HCT116 (cell line): Measurements from ENCODE around the gene PARP9. TPM values are rescaled to one million over a fixed set of nuclear protein-coding genes. Genes with fewer than 3 reads are reported as not detected.

Experiments used
- ATAC-seq: fragments of 200-7000 bp; cut with Tn5 transposase; 2 replicates; pipeline ENCODE4 v1.9.1; 2020; ENCODE audit warnings: mild to moderate bottlenecking, moderate library complexity
- BruUV-seq: library from RNA; stranded (reverse); fragments of 400-500 nt; replicated peaks from 2 replicates; lab custom pipeline; 2021; lab: Mats Ljungman, UMichigan
- CTCF ChIA-PET: fragments of 300-600 bp; sonication (Branson Sonifier 250); formaldehyde crosslinking; loops from one replicate; lab custom pipeline; 2021; ENCODE audit warnings: antibody characterized with exemption; lab: Charles Lee
- POLR2A ChIA-PET: fragments of 300-600, 350-600 bp; sonication (Branson Sonifier 250); formaldehyde crosslinking; loops from one replicate; lab custom pipeline; 2021; ENCODE audit warnings: antibody characterized with exemption; lab: Charles Lee
- RAD21 ChIA-PET, 2 experiments: fragments of 300-600 bp; sonication (Branson Sonifier 250); formaldehyde crosslinking; loops; one replicate each; lab custom pipeline; 2023; ENCODE audit warnings: low total read pairs in 2 of 2; ENCODE audit not compliant: uncharacterized antibody in 2 of 2, unreplicated experiment in 2 of 2, low non-redundant PET in 1 of 2; lab: Charles Lee
- DNase-seq: peaks from one replicate; pipeline ENCODE4 v3.0.0-alpha.2; 2010; ENCODE audit warnings: low read depth, low spot score
- H2AFZ ChIP-seq: fragments of 200-600 bp; shearing (Covaris generic), sonication (generic); 2 replicates; pipeline ENCODE4 v1.6.1; 2017; ENCODE audit warnings: low read depth, mixed run types, mixed read lengths, antibody characterized with exemption, low read length; ENCODE audit not compliant: poor library complexity, severe bottlenecking
- H3K27ac ChIP-seq: 2 replicates; pipeline ENCODE4 v1.5.1; 2012; ENCODE audit warnings: low read depth, low read length
- H3K27me3 ChIP-seq: fragments of 200-600 bp; sonication (generic); 2 replicates; pipeline ENCODE4 v1.6.1; 2016; ENCODE audit warnings: mixed run types, low read length, mixed read lengths; ENCODE audit not compliant: insufficient read depth
- H3K36me3 ChIP-seq, 2 experiments: fragments of 200-500 bp in 1 of 2; fragments of 200-600 bp in 1 of 2; sonication (Bioruptor generic) in 1 of 2; sonication (generic) in 1 of 2; 2 replicates each; pipeline versions ENCODE4 v1.5.1 to v1.6.1; 2014 to 2016; ENCODE audit warnings: low read length in 2 of 2, inconsistent platforms in 1 of 2, mixed read lengths in 1 of 2, mixed run types in 1 of 2; ENCODE audit not compliant: insufficient read depth in 2 of 2, control insufficient read depth in 1 of 2
- H3K4me1 ChIP-seq, 2 experiments: fragments of 200-600 bp in 1 of 2; sonication (generic) in 1 of 2; 2 replicates each; pipeline versions ENCODE4 v1.5.1 to v1.6.1; 2012 to 2017; ENCODE audit warnings: low read length in 2 of 2, inconsistent platforms in 1 of 2, mild to moderate bottlenecking in 1 of 2, mixed read lengths in 1 of 2, mixed run types in 1 of 2, moderate library complexity in 1 of 2; ENCODE audit not compliant: insufficient read depth in 2 of 2, control insufficient read depth in 1 of 2
- H3K4me2 ChIP-seq: fragments of 200-600 bp; sonication (generic); 2 replicates; pipeline ENCODE4 v1.6.1; 2017; ENCODE audit warnings: mixed run types, low read length, mixed read lengths
- H3K4me3 ChIP-seq, 2 experiments: fragments of 200-600 bp in 1 of 2; sonication (generic) in 1 of 2; replicated peaks in 1 of 2; 2 replicates each; pipeline ENCODE4 v1.5.1; 2011 to 2016; ENCODE audit warnings: low read length in 2 of 2, control low read depth in 1 of 2, low read depth in 1 of 2, mild to moderate bottlenecking in 1 of 2, mixed read lengths in 1 of 2, mixed run types in 1 of 2
- H3K79me2 ChIP-seq: fragments of 200-600 bp; sonication (generic); 2 replicates; pipeline ENCODE4 v1.6.1; 2017; ENCODE audit warnings: mild to moderate bottlenecking, mixed run types, low read length, moderate library complexity, mixed read lengths; ENCODE audit not compliant: insufficient read depth
- H3K9ac ChIP-seq: fragments of 200-600 bp; sonication (generic); 2 replicates; pipeline ENCODE4 v1.6.1; 2016; ENCODE audit warnings: low read length, mixed read lengths
- H3K9me2 ChIP-seq: fragments of 200-600 bp; sonication (generic), shearing (Covaris generic); 2 replicates; pipeline ENCODE4 v1.6.1; 2017; ENCODE audit warnings: mixed run types, mild to moderate bottlenecking, moderate library complexity; ENCODE audit not compliant: insufficient read depth
- H3K9me3 ChIP-seq, 2 experiments: fragments of 200-500 bp in 1 of 2; fragments of 200-600 bp in 1 of 2; sonication (Bioruptor generic) in 1 of 2; sonication (generic) in 1 of 2; 2 replicates each; pipeline ENCODE4 v1.6.1; 2014 to 2017; ENCODE audit warnings: low read length in 2 of 2, mixed read lengths in 2 of 2, inconsistent platforms in 1 of 2, low read depth in 1 of 2, mild to moderate bottlenecking in 1 of 2, mixed run types in 1 of 2, moderate library complexity in 1 of 2; ENCODE audit not compliant: control insufficient read depth in 1 of 2, insufficient read depth in 1 of 2
- H4K20me1 ChIP-seq: fragments of 200-600 bp; sonication (generic), shearing (Covaris generic); 2 replicates; pipeline ENCODE4 v1.6.1; 2017; ENCODE audit warnings: mixed run types, mild to moderate bottlenecking, moderate library complexity; ENCODE audit not compliant: insufficient read depth
- CEBPB ChIP-seq: IDR thresholded peaks from 2 replicates; pipeline ENCODE4 v1.6.1; 2012; ENCODE audit warnings: low read depth
- EZH2phosphoT487 ChIP-seq: fragments of 200-600 bp; IDR thresholded peaks from 2 replicates; pipeline ENCODE4 v1.6.1; 2018; ENCODE audit warnings: antibody characterized with exemption, borderline replicate concordance
- POLR2A ChIP-seq: IDR thresholded peaks from 2 replicates; pipeline ENCODE4 v1.7.0; 2011; ENCODE audit warnings: borderline replicate concordance; ENCODE audit not compliant: insufficient read depth, insufficient read length; ENCODE audit errors: extremely low read depth
- POLR2AphosphoS5 ChIP-seq: IDR thresholded peaks from 2 replicates; pipeline ENCODE4 v1.6.1; 2011; ENCODE audit warnings: mild to moderate bottlenecking, low read depth, low read length, moderate library complexity
- RAD21 ChIP-seq: IDR thresholded peaks from 2 replicates; pipeline ENCODE4 v1.6.1; 2012; ENCODE audit warnings: low read depth, mild to moderate bottlenecking
- REST ChIP-seq: IDR thresholded peaks from 2 replicates; pipeline ENCODE4 v1.6.1; 2012; ENCODE audit warnings: low read depth
- SP1 ChIP-seq: IDR thresholded peaks from 2 replicates; pipeline ENCODE4 v1.6.1; 2012; ENCODE audit warnings: low read depth
- YY1 ChIP-seq: IDR thresholded peaks from 2 replicates; pipeline ENCODE4 v1.6.1; 2011; ENCODE audit warnings: low read length, low read depth, moderate library complexity, mild to moderate bottlenecking; ENCODE audit not compliant: insufficient replicate concordance; ENCODE audit errors: extremely low read depth
- ZFX ChIP-seq: fragments of 450-650 bp; IDR thresholded peaks from 2 replicates; pipeline ENCODE4 v1.6.1; 2017
- intact Hi-C: fragments of 100-400 bp; cut with micrococcal nuclease; formaldehyde crosslinking; loops from 2 replicates; pipeline ENCODE4 v1.10.0; 2022
- total RNA-seq: library from RNA; stranded (reverse); gene quantifications from one replicate; pipeline ENCODE4 v1.2.1, GENCODE V29; 2021; ENCODE audit not compliant: unreplicated experiment

PARP9 gene
- total RNA-seq, 1 experiment from 2014 or later: 9.5 TPM

GRCh38 chr3:122594025-122594424, 29.9 kb upstream of the PARP9 start:
- intact Hi-C loops: no loop called here
- no peak overlapping the region for H3K27ac ChIP-seq
- no peaks in the 10 kb centered on the region for H3K36me3 ChIP-seq
- no peaks in the 10 kb centered on the region for H3K9me2 ChIP-seq
- no TSS peak for BruUV-seq
- TF ChIP-seq ZFX (no peak), SP1 (no peak), POLR2AphosphoS5 (no peak), EZH2phosphoT487 (no peak), YY1 (no peak), CEBPB (no peak), REST (no peak), RAD21 (no peak), POLR2A (no peak)
- no peak overlapping the region for H2AFZ ChIP-seq
- H3K79me2 ChIP-seq: no peaks in the 10 kb centered on the region
- H3K9me3 ChIP-seq: no peaks in the 10 kb centered on the region
- no peak overlapping the region for H3K9ac ChIP-seq
- no peak overlapping the region for H3K4me2 ChIP-seq
- no peaks in the 10 kb centered on the region for H3K27me3 ChIP-seq
- ChIA-PET RAD21 (no interaction called here), CTCF (no interaction called here), POLR2A (interaction anchor here (0.7 kb wide), 1 partner anchor 76 kb away, joined by 3 read pairs; no protein-coding TSS in a partner anchor)
- no peak overlapping the region for H3K4me3 ChIP-seq
- no peak for ATAC-seq
- no peaks in the 10 kb centered on the region for H3K4me1 ChIP-seq
- H4K20me1 ChIP-seq: no peaks in the 10 kb centered on the region
- no peak for DNase-seq
